Mesothelial cell of epicardium (in vitro differentiated cells): ENCODE results near the gene CACNA2D3. TPM values are rescaled to one million over a fixed set of nuclear protein-coding genes. Genes with fewer than 3 reads are reported as not detected.

ENCODE experiments used
- DNase-seq, 2 experiments: peaks; one replicate each; pipeline ENCODE4 v3.0.0; 2021; ENCODE audit warnings: low spot score in 2 of 2; ENCODE audit not compliant: unreplicated experiment in 2 of 2
- H3K27ac Mint-ChIP-seq: 2 replicates; pipeline ENCODE4 v1.8.0; 2021; ENCODE audit warnings: mixed read lengths
- H3K27me3 Mint-ChIP-seq: 2 replicates; pipeline ENCODE4 v1.8.0; 2021; ENCODE audit warnings: low read depth, mixed read lengths
- H3K36me3 Mint-ChIP-seq: 2 replicates; pipeline ENCODE4 v1.8.0; 2021; ENCODE audit warnings: mixed read lengths
- H3K4me1 Mint-ChIP-seq: 2 replicates; pipeline ENCODE4 v1.8.0; 2021; ENCODE audit warnings: mixed read lengths
- H3K4me3 Mint-ChIP-seq: 2 replicates; pipeline ENCODE4 v1.8.0; 2021; ENCODE audit warnings: mild to moderate bottlenecking, moderate library complexity, mixed read lengths
- H3K9me3 Mint-ChIP-seq: 2 replicates; pipeline ENCODE4 v1.8.0; 2021; ENCODE audit warnings: mixed read lengths
- CTCF ChIP-seq: fragments of 200-600 bp; sonication (generic); IDR thresholded peaks from one replicate; pipeline ENCODE4 v1.5.0; 2021; ENCODE audit warnings: antibody characterized with exemption; ENCODE audit not compliant: unreplicated experiment
- total RNA-seq: library from RNA; stranded (reverse); gene quantifications from 3 replicates; pipeline ENCODE4 v1.2.1, GENCODE V29; 2021

The CACNA2D3 gene
- total RNA-seq, 1 donor from 2014 or later: 2.3 TPM

GRCh38 chr3:54358969-54359694, 236.8 kb downstream of the CACNA2D3 start:
- Mint-ChIP-seq H3K27me3 (no peaks in the 10 kb centered on the region), H3K4me1 (peaks cover 33% of the 10 kb centered on the region), H3K4me3 (no peak overlapping the region), H3K36me3 (no peaks in the 10 kb centered on the region), H3K27ac (no peak overlapping the region), H3K9me3 (no peaks in the 10 kb centered on the region)
- TF ChIP-seq CTCF: no peak
- DNase-seq: no peak

DNA sequence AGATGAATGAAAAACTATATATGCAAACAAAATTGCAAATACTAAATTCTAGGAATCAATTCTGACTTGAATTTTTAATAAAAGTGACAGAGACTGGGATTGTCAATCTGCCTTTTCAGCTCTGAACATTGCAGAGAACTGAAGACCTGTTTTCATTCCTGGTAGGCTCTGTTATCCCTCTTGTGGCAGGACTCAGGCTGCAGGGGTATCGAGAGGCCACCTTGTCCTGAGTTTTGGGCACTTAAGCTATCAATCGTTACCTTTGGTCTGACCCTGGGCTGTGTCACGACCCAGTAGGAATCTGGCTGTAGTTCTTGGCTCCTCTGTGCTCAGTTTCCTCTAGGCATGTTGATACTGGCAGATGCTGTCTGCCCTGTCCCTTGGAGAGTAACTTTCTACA, 238.0 kb downstream of the CACNA2D3 start:
- H3K27me3 Mint-ChIP-seq: peaks cover 6% of the 10 kb centered on the region
- no peak overlapping the region for H3K4me3 Mint-ChIP-seq
- H3K27ac Mint-ChIP-seq: no peak overlapping the region
- no peaks in the 10 kb centered on the region for H3K36me3 Mint-ChIP-seq
- H3K9me3 Mint-ChIP-seq: no peaks in the 10 kb centered on the region
- peaks cover 21% of the 10 kb centered on the region for H3K4me1 Mint-ChIP-seq
- no peak for TF ChIP-seq CTCF
- no peak for DNase-seq

- no peak for TF ChIP-seq CTCF
- H3K9me3 Mint-ChIP-seq: no peaks in the 10 kb centered on the region
These were observed 239.5 kb downstream of the CACNA2D3 start for GRCh38 chr3:54361746-54362283.

GRCh38 chr3:54366007-54366750, 243.8 kb downstream of the CACNA2D3 start:
- no peak for TF ChIP-seq CTCF
- Mint-ChIP-seq H3K4me3 (no peak overlapping the region), H3K27me3 (peaks cover 17% of the 10 kb centered on the region), H3K27ac (no peak overlapping the region), H3K36me3 (no peaks in the 10 kb centered on the region), H3K9me3 (no peaks in the 10 kb centered on the region), H3K4me1 (no peaks in the 10 kb centered on the region)
- no peak for DNase-seq

More at GRCh38 chr3:54361746-54362283, 239.5 kb downstream of the CACNA2D3 start:
- no peaks in the 10 kb centered on the region for H3K36me3 Mint-ChIP-seq
- peaks cover 6% of the 10 kb centered on the region for H3K27me3 Mint-ChIP-seq
- H3K27ac Mint-ChIP-seq: no peak overlapping the region
- H3K4me1 Mint-ChIP-seq: peaks cover 11% of the 10 kb centered on the region
- H3K4me3 Mint-ChIP-seq: no peak overlapping the region
- no peak for DNase-seq

DNA sequence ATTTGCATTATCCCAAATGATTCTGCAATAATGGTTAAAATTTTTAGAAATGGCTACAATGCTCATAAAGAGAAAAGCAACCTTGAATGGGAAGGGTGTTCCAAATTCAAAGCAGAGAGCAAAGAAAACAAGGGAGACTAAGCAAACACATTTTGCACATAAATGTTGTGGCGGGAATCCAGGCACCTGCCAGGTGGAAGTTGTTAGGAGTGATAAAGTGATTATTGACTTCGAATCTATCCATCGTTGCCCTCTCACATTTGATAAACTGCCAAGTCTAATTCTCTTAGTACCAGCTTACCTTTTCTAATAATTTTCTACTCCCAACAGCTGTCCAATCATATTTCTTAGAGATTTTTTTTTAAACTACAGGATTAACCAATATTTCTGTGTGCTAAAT, 244.5 kb downstream of the CACNA2D3 start:
- Mint-ChIP-seq H3K9me3 (no peaks in the 10 kb centered on the region), H3K36me3 (no peaks in the 10 kb centered on the region), H3K4me1 (no peaks in the 10 kb centered on the region), H3K27ac (no peak overlapping the region), H3K27me3 (peaks cover 17% of the 10 kb centered on the region), H3K4me3 (no peak overlapping the region)
- DNase-seq: no peak
- TF ChIP-seq CTCF: no peak
